C4-2B (cell line): ENCODE results near the gene PPARA.

ENCODE experiments used
- CTCF ChIP-seq: fragments of 450-650 bp; conservative IDR thresholded peaks from 2 replicates; pipeline ENCODE4 v1.5.1; 2017; ENCODE audit warnings: mild to moderate bottlenecking
- ZFX ChIP-seq: fragments of 450-650 bp; IDR thresholded peaks from 2 replicates; pipeline ENCODE4 v1.6.1; 2017

GRCh38 chr22:46280999-46281623, 130.8 kb downstream of the PPARA start:
- TF ChIP-seq CTCF (no peak), ZFX (no peak)
